ENCODE results near the gene TRAPPC10. TPM values are rescaled to one million over a fixed set of nuclear protein-coding genes. Genes with fewer than 3 reads are reported as not detected.

TRAPPC10 gene
- polyA plus RNA-seq, 1 of the 3 experiments (the other 2 are of a cell fraction) = 17.5 TPM

DNA sequence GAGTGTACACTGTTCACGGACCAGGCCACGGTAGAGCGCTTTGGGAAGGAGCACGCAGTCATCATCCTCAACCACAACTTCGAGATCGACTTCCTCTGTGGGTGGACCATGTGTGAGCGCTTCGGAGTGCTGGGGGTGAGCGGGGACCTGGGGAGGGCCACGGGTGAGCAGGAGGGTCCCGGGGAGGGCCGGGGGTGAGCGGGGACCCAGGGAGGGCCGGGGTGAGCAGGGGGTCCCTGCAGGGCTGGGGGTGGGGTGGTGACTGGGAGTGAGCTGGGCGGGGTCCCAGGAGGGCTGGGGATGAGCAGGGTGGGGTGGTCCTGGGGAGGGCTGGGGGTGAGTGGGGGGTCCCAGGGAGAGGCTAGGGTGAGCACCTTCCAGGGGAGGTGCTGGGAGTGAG is 44.1 kb upstream of the TRAPPC10 start (continued):
- no peak for TF ChIP-seq RAD21 (IDR thresholded peaks at IDR 0.05; ENCODE audit: low read length)
- no peak for TF ChIP-seq GATA2 (CRISPR knock-in tag; IDR thresholded peaks at IDR 0.05)
- no peak for TF ChIP-seq ZBTB33 (IDR thresholded peaks at IDR 0.05; ENCODE audit: borderline replicate concordance, low read depth)

DNA sequence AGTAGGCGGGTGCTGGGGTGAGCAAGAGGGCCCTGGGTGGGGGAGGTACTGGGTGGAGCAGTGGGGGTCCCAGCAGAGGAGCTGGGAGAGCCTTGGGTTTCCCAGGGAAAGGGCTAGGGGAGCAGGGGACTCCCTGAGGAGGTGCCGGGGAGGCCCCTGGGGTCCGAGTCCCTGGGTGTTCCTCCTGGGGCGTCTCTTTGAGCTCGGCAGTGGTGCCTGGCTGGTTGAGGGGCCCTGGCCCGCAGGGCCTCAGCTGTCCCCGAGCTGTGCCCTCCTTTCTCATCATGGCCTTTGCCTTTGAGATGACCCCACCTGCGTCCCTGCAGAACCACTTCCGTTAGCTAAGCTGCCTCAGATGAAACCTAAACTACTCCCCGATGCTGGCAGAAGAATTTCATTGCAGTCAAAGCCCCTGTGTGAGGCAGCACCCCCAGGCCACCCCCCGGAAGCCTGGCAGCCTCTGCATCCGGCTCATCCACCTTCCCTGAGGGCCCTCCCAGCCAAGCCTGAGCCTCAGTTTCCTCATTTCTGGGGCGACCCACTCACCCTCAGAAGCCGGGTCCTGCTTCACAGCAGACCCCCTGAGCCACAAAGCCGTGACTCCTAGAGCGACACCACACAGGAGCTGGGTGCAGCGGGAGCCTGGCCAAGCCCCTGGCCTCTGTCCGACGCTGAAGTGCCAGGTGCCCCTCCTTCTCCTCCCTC is 43.5 kb upstream of the TRAPPC10 start:
- H3K4me2 ChIP-seq = no peak overlapping the region
- POLR2A ChIA-PET = no interaction called here
- no peak overlapping the region for H3K27ac ChIP-seq (ENCODE audit: low read depth in 2 of 2, low read length in 1 of 2)
- DNase-seq = no peak
- WGBS (ENCODE audit: low lambda C conversion rate) = 88% methylated on average over 14 of the region's 19 CpGs
- peaks cover 0 to 45% of the 10 kb centered on the region in 2 experiments for H3K36me3 ChIP-seq (replicated peaks in 1 of 2; ENCODE audit: control insufficient read depth in 1 of 2, insufficient read depth in 2 of 2, low read length in 1 of 2)
- CTCF ChIA-PET = interaction anchor here (1.8 kb wide), 1 partner anchor 158 kb away, joined by 8 read pairs; no protein-coding TSS in a partner anchor
- H3K4me1 ChIP-seq (ENCODE audit: control insufficient read depth in 1 of 2, insufficient read depth in 2 of 2, low read depth in 1 of 2, low read length in 1 of 2) = no peaks in the 10 kb centered on the region; a peak in 1 of 4 replicates
- no peaks in the 10 kb centered on the region for H3F3A ChIP-seq (replicated peaks; ENCODE audit: insufficient read depth)
- no peaks in the 10 kb centered on the region for H3K79me2 ChIP-seq (ENCODE audit: insufficient read depth)
- H3K9ac ChIP-seq = no peak overlapping the region
- no peaks in the 10 kb centered on the region for H3K9me2 ChIP-seq
- H2AFZ ChIP-seq (ENCODE audit: low read depth) = no peak overlapping the region
- H3K9me3 ChIP-seq = no peaks in the 10 kb centered on the region
- TF ChIP-seq FOSL2 (IDR thresholded peaks at IDR 0.05; ENCODE audit: borderline replicate concordance, low read depth) (no peak), FOXM1 (IDR thresholded peaks at IDR 0.05; ENCODE audit: low read depth) (no peak), CHD2 (IDR thresholded peaks at IDR 0.05; ENCODE audit: low read length, partially characterized antibody) (no peak), USF1 (IDR thresholded peaks at IDR 0.05; ENCODE audit: borderline replicate concordance, low read depth) (no peak), JUND (IDR thresholded peaks at IDR 0.05) (no peak), RCOR1 (IDR thresholded peaks at IDR 0.05; ENCODE audit: low read length) (no peak), TEAD4 (IDR thresholded peaks at IDR 0.05; ENCODE audit: borderline replicate concordance, insufficient read depth) (no peak), GABPA (IDR thresholded peaks at IDR 0.05; ENCODE audit: low read depth) (no peak), TCF12 (IDR thresholded peaks at IDR 0.05) (no peak), USF2 (IDR thresholded peaks at IDR 0.05; ENCODE audit: borderline replicate concordance, low read depth, low read length) (no peak), EP300 (IDR thresholded peaks at IDR 0.05; ENCODE audit: borderline replicate concordance in 1 of 2, low read depth in 1 of 2, low read length in 1 of 2) (no peak), RFX5 (IDR thresholded peaks at IDR 0.05; ENCODE audit: low read length) (no peak), RAD21 (IDR thresholded peaks at IDR 0.05; ENCODE audit: low read length) (no peak), ELF1 (IDR thresholded peaks at IDR 0.05) (no peak), RXRA (IDR thresholded peaks at IDR 0.05; ENCODE audit: borderline replicate concordance, low read depth) (no peak)
- TF ChIP-seq, protein P1, sequence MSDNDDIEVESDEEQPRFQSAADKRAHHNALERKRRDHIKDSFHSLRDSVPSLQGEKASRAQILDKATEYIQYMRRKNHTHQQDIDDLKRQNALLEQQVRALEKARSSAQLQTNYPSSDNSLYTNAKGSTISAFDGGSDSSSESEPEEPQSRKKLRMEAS (IDR thresholded peaks at IDR 0.05; ENCODE audit: low read depth) = no peak
- H4K20me1 ChIP-seq (ENCODE audit: insufficient read depth) = no peaks in the 10 kb centered on the region
- H3K27me3 ChIP-seq (ENCODE audit: insufficient read depth) = no peaks in the 10 kb centered on the region
- no peak overlapping the region for H3K4me3 ChIP-seq (ENCODE audit: low read depth in 2 of 2, low read length in 1 of 2)
